Measurements from ENCODE around the gene BAG1.

Gene BAG1

DNA sequence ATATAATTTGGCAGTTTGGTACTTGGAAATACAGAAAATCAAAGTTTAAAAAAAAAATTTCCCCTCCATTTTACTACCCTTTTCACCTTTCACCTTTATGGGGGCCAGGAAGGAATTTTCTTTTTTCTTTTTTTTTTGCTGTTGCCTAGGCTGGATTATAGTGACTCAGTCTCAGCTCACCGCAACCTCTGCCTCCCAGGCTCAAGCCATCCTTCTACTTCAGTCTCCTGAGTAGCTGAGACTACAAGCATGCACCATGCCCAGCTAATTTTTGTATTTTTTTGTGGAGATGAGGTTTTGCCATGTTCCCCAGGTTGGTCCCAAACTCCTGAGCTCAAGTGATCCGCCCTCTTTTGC is 9.4 kb upstream of the BAG1 start:
- no peak for DNase-seq (ENCODE audit: low spot score)

DNA sequence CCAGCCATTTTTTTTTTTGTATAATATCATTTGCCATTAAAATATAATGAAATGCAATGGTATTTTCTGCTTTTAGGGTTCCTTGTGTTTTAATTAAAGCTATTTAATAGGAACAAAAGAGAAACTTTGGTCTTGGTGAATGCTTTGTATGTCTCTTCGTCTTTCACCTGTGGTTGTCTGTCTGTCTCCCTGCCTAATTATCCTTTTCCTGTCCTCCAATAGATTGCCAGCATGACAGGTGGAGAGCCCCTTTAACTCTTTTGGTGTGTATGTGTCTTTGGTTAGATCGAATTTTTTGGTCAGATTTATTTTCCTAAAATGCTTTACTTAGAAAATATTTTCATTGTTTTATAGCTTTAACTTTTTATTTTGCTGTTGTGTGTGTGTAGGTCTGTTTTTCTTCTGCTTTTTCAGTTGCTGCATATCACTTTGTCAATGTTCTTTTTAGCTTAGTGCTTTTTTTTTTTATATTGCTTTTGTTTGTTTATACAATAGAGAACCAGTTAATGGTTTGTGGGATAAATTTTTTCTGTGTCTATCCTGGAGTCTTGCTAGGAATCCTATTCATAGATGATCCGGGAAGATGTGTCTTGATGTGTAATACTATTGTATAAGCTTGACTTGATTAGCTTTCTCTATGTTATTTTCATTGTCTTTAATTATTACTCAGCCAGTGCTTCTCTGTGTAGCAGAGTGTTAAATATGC is 8.9 kb upstream of the BAG1 start:
- no peak for DNase-seq (ENCODE audit: low spot score)

DNA sequence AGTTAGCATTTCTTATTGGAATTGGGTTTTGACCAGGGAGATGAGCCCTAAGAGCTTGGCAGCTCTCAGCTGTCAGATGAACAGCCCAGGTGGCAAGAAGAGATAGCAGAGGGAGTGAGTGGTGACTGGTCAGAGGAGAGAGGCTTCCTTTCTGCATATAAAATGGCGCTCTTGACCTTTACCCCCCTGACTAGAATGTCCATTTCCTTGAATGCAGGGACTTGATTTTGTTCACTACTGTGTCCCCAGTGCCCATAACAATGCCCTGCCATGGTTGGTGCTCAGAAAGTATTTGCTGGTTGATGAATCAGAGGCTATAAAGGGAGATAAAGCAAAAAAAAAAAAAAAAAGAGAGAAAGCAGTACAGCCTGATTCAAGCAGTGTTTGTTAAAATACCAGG is 7.6 kb upstream of the BAG1 start:
- DNase-seq (ENCODE audit: low spot score): peak; percentile 77

DNA sequence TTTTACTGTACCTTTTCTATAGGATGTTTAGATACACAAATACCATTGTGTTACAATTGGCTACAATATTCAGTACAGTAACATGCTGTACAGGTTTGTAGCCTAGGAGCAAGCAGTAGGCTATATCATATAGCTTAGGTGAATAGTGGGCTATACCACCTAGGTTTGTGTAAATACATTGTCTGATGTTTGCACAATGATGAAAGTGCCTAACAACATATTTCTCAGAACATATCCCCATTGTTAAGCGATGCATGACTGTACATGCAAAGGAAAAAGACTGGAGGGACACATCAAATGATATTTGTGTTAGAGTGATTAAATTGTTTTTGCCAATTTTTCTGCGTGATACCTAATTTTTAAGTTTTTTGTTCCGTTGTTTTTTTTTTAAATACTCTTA is 5.6 kb upstream of the BAG1 start:
- no peak for DNase-seq (ENCODE audit: low spot score)

DNA sequence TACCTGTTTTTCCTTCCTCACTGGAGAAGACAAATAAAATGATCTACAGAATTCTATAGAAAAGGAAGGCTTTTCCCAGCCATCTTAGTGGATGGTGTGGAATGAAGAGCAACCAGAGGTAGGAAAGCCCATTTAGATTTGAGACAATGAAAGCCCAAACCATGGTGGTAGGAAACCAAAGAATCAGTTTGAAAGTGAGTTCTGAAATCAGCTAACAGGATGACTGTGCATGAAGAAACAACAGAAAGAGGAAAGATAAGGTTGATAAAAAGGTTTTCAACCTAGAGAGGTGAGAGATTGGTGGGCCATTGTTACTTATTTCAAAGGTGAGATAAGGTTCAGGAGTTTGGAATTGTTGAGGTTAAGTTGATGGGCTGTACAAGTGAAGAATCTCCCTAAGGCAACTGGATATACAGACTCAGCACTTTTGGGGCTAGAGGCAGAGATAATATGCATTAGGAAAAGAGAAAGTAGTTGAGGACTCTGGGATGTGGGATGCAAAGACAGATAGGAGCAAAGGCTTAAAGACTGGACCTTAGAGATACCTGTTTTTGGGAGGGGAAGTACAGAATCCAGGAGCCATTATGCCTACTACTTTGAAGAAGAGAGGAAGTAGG is 2.8 kb upstream of the BAG1 start:
- no peak for DNase-seq (ENCODE audit: low spot score)

DNA sequence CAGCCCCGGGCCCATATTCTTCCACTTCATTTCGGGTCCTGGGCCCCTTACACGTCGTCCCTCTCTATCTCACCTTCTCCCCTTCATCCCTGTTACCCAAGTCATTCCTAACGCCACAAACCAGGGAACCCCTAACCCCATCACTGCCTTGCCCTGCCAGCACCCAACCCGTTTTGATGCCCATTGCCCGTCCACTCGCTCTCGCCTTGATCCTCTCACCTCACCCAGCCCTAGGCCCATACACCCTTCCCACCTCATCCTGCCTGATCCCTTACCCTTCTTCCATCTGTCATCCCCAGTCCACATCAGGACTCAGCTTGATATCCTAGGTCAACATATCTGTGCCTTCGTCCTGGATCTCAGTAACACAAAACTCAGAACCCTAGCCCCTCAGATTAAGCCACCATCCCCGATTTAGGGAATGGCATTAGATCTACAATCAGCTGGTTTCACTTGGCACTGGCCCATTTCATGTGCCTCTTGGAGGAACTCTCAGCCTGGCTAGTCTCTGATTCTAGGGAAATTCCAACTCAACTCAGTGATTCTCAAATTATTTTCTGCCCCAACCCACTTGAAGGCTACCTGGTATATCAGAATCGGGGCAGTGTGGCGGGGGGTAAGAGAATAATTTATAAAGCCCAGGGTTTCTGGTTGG is 830 bp upstream of the BAG1 start:
- DNase-seq (ENCODE audit: low spot score): peak; percentile 34

DNA sequence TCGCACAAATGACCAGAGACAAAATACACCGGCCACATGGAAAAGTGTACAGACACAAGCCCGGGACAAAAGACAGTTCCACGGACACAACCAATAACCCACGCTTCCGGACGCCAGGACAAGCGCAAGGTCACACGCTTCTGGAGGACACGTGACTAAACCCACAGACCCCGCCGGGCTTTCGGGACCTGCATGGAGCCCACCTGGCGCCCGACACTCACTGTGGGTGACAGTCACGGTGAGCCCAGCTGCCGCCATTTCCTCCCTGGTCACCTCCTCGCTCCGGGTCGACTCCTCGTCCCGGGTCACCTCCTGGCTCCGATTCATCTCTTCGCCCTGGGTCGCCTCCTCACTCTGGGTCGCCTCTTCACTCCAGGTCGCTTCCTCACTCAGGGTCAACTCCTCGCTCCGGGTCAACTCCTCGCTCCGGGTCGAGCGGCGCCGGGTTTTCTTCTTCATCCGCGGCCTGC is 470 bp downstream of the BAG1 start:
- DNase-seq (ENCODE audit: low spot score): peak; percentile 35

DNA sequence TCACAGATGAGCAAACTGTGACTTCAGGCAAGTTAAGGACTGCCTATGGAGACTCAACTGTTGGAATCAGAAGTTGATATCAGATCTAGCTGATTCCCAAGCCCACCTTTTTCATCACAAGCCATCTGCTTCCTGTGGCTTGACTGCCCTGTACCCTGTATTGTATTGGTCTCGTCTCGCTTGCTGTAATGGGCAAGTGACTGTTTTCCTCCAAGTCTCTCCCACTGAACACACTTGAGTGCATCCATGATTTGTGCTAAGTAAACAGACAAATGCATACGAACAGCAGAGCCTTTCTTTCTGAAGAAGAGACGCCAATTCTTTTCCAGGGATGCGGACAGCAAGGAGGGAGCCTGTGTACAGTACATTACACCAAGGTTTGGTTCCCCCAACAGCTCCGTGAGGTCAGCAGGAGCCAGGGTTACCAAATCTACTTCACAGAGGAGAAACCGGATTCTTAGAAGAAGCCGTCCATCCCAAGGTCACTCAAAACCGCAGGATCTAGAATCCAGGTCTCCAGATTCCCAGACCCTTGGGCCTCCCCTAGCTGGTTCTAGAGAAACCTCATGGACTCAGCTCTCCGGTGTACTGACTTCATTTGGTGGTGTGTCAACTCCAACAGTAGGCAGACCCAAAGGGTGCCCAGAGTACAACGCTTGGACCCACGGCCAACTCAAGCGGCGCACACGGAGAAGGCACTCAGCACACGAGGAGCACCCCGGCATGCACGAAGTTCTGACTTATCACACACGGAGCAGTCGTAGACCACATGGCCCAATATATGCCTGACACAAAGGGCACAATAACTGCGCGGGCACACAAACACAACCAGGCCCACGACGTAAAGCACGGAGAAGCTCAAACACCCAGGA is 1.1 kb downstream of the BAG1 start:
- DNase-seq (ENCODE audit: low spot score): peak; percentile 54

DNA sequence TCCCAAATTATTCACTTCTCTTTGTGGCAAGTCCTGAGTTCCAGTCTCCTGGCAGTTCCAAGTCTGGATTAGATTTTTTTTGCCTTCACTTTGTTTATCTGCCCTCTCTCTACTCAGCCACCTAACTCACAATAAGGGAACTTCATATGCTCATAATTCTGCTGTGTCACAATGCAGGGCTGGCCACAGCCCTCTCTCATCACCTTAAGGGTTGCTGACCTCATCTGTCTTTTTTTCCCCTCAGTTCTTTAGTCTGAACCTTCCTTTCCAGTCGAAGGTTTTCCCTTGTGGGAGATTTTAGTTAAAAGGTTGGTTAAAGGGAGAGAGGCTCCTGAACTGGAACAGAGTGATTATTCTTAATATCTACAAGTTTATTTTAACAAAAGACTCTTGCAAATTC is 4.1 kb downstream of the BAG1 start:
- DNase-seq (ENCODE audit: low spot score): no peak

DNA sequence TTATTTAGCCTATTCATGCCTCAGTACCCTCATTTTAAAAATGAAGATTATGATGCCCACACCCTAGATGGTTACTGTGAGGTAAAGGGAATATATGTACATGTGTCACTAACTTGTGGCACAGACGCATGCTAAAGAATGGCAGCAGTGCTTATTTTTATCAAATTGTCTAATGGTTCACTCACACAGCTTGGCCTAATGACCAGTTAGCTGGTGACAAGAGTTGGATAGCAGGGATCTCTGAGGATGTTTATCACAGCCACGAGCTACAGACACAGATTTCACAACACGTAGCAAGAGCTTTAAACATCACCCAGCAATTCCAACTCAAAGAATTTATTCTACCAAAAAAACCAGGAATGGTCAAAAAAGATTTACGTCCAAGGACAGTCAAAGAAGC is 7.2 kb downstream of the BAG1 start:
- DNase-seq (ENCODE audit: low spot score): no peak

DNA sequence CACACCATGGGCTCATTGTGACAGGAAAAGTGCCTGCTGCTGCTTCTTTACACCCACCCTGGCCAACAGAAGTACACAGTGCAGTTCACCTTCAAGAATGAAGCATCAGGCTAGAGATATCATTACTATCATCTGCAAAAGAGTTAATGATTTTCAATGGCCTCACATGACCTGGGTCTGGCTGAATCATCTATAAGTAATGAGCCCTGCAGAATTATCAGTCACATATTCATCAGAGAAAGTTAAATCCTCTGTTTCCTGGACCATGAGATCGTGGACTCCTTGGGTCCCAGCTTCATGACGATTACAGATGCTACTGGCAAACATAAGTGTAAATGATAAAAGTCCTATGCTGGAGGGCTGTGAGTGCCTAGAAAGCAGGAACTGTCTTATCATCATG is 8.3 kb downstream of the BAG1 start:
- DNase-seq (ENCODE audit: low spot score): no peak

DNA sequence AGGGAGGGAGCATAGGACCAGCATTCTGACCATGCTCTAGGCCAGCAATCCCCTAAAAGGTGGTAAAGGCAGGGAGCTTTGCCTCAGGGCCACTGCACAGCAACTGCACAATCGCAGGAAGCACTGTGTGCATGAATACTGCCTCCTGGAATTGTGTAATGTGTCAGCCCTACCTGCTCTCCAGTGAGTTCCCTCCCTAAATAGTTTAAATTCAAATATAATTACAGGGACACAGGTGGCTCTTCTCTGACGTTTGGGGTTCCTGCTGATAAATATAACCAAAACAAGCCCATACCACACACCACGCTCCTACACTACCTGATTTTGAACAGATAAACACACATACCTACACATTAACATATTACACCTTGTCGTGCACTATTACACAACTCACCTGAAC is 9.0 kb downstream of the BAG1 start:
- no peak for DNase-seq (ENCODE audit: low spot score)

DNA sequence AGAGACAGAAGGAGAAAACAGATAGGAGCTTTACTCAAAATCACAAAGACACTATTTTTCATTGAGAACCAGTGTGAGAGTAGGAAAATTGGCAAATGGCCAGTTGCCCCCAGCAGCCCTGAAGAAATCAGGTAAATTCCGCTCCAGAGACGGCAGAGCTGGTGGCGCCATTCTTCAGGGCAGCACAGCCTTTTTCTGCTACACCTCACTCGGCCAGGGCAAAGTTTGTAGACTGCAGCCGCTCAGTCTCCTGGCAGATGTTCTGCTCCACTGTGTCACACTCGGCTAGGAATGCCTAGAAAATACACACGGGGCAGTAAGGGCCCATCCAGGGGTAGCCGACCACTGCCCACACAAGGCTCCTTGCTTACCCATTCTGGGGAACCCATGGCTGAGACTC is 9.5 kb downstream of the BAG1 start:
- DNase-seq (ENCODE audit: low spot score): no peak

DNA sequence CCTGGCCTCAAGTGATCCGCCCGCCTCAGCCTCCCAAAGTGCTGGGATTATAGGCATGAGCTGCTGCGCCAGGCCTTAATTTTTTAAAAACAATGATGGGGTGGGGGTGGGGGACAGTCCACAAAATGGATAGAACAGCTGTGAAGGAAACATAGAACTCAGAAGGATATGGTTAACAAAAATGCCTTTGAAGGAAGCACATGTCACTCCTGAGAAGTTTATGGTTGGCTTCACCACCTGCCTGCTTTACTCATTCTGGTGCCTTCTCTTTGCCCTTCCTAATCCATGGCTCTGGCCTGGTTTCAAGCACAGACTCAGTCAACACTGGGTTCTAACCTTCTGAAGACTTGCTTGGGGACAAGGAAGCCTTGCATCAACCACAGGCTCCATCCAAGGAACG is 10.3 kb downstream of the BAG1 start:
- no peak for DNase-seq (ENCODE audit: low spot score)

DNA sequence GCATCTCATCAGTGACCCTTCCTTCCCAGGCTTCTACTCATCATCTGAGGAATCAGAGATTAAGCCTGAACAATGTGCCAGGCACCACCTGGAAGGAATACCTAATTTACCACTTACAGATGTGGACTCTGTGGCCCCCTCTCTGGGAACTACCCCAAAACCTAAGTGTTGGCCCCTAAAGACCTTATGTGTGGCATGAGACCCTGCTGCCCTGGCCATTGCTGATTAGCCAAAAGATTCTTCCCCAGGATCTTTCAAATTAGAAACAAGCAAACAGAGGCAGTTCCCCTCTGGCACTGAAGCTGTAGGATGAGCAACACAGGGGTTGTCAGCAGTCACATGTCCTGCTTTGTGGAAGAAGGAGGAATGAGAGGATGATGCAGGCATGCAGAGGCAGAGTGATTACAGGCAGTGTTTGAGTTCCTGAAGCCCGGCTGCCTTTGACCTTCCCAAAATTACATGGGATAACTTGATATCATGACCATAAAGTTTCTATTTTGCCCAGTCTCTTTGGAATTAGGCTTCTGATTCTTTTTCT is 14.0 kb downstream of the BAG1 start:
- DNase-seq (ENCODE audit: low spot score): no peak

DNA sequence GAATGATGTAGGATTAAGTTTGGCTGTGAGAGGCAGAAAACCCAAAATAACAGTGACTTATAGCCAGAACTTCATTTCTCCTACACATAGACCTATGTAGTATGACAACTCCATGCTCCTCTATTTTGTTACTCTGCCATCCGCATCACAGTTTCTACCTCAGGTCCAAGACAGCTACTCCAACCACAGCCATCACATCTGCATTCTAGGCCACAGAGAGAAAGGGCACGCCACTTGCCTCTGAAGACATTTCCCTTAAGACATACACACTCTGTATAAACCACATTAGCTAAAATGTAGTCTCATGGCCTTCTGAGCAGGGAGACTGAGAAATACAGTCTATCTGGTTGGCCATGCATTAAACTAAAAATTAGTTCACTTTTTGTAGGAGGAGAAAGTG is 14.5 kb downstream of the BAG1 start:
- DNase-seq (ENCODE audit: low spot score): no peak

DNA sequence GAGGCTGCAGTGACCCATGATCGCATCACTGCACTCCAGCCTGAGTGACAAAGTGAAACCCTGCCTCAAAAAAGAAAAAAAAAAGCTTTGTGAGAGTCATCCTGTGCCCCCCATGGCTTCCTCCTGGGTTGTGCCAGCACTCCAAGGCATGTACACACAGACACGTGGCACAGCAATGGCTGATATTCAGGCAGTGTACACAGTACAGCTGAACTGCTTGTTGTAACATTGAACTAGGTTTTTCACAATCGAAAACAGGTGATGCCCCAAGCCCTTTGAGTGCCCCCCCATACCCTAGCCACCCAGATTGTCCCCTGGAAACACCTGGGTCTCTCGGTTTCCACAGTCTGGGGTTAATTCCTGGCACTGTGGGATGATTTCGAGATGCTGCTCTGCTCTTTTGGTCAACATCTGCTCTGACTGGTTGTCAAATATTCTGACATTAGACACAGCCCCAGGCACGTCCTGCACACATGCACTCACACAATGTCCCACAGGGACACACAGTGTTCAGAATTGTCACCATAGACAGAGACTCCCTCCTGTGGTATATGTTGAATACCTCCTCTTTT is 15.3 kb downstream of the BAG1 start:
- no peak for DNase-seq (ENCODE audit: low spot score)

DNA sequence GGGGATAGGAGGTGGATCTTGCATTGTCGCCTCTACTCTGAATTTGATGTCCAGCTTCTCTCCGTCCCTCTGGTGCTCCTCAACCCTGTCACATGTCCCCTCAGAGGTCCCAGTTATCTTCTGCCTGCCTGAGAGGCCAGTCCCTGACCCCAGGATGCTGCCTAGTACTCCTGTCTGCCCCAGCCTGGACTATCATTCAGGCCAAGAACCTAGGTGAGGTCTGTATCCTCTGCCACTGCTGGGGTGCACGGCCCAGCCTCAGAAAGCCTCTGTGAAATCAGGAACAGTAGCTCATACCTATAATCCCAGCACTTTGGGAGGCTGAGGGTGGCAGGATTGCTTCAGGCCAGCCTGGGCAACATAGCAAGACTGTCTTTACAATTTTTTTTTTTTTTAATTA is 15.9 kb downstream of the BAG1 start:
- no peak for DNase-seq (ENCODE audit: low spot score)

DNA sequence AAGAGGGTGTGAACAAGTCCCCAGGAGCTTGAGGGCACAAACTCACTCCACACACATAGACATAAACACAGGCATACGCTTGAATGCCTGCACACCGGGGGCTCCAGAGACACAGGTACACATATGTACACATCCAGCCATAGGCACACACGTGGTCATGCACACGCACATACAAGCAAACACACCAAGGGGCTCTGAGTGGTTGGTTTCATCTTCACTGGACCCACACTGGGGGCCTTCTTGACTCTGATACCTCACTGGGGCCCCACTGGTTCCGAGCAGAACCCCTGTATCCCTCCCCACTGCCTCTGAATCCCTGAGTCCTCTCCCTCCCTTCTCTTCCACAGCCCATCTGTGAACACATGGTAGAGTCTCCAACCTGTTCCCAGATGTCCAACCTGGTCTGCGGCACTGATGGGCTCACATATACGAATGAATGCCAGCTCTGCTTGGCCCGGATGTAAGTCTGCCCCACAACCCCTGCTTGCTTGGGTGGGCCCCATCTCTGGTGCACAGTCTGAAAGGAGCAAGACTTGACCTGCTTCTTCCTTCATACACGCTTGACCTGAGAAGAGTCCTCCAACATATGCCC is 18.1 kb downstream of the BAG1 start:
- no peak for DNase-seq (ENCODE audit: low spot score)

DNA sequence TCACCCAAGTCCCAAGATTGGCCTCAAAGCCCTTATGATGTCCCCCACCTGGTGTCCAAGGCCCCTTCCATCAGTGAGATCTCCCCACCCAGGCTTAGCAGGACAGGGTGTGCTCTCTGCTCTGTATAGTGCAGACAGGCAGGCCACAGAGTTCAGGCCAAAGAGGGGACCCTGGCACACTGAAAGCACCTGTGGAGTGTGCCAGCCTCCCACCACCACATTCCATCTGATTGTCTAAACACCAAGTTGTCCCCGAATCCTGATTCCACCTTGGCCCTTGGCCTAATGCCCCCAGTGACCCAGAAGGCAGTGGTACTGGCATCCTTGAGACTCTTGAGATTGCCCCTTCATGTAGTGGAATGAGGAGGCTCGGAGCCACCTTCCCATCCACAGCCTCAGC is 19.2 kb downstream of the BAG1 start:
- DNase-seq (ENCODE audit: low spot score): no peak

DNA sequence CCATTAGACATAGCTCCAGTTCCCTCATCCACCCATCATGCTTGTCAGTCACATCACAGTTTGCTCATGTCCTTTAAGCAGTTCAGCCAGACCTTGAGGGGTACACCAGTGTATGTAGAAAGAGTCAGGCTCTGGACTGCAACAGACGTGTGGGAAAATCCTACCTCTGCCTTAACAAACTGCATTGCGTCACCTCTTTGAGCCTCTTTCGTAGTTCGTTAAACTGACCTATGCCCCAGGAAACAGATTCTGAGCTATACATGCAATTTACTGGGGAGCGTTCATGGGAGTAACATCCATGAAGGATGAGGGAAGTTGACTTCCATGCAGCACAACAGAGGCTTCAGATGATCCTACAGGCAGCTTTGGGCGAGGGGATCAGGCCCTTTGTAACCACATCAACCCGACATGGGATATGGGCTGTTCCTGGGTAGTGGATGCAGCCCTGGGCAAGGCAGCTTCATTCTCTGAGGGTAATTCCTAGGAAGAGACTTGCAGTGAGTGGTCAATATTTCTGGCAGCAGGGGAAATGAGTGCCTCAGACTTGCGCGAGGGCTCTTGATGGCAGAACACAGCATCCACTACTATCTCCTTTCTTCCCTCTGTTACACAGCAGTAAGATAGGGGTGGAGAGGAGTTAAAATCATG is 20.2 kb downstream of the BAG1 start:
- no peak for DNase-seq (ENCODE audit: low spot score)

All from hematopoietic multipotent progenitor cell treated with erythropoietin and hydrocortisone succinate and interleukin-3 and kit ligand, for 15 days (in vitro differentiated cells).